ENCODE results near the gene IGFBP3.

DNA sequence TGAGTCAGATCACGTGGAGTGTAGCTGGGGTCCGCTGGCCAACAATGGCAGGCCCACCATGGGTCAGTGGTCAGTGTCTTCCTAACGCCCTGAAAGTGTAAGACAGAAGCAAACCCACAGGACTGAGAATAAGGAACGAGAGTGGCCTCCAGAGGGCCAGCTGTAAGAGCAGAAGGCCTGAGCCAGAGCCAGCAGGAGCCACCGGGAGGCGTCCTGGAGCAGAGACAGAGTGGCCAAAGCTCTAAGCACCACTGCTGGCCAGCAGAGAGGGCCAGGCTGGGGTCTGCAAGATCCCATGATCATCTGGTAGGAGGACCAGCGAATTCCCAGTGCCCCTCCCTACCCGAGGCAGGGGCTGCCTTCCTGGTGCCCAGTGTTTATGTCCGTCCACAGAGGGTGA, 57.4 kb downstream of the IGFBP3 start:
- no peak for TF ChIP-seq POLR2A (IDR thresholded peaks at IDR 0.05; ENCODE audit: low read depth, low read length)
- TF ChIP-seq POLR2AphosphoS5 (IDR thresholded peaks at IDR 0.05; ENCODE audit: low read depth, low read length) = no peak
